GM20431 (cell line): Measurements from ENCODE around the gene PRRT4.

Experiments used
- in situ Hi-C: fragments of 300-500 bp; cut with MseI, MboI; formaldehyde crosslinking; loops from one replicate; pipeline ENCODE4 v1.15.0; 2020; ENCODE audit warnings: low sequenced_read_pairs; ENCODE audit not compliant: unreplicated experiment

The PRRT4 gene

GRCh38 chr7:128351296-128352152, 10.0 kb downstream of the PRRT4 start:
- in situ Hi-C loops = no loop called here

GRCh38 chr7:128350708-128351295, 10.7 kb downstream of the PRRT4 start:
- in situ Hi-C loops = no loop called here

- in situ Hi-C loops = no loop called here
Measured at GRCh38 chr7:128349466-128349825, 12.0 kb downstream of the PRRT4 start.

GRCh38 chr7:128347647-128348097, 13.8 kb downstream of the PRRT4 start:
- in situ Hi-C loops = no loop called here

GRCh38 chr7:128344431-128344774, 17.1 kb downstream of the PRRT4 start:
- in situ Hi-C loops = no loop called here

GRCh38 chr7:128343554-128344430, 17.7 kb downstream of the PRRT4 start, which contains the start of gene RBM28:
Gene RBM28, minus strand, starts transcription at chr7:128343908. Its CDS starts 115 bp downstream, at chr7:128343793.
- in situ Hi-C loops = no loop called here

- in situ Hi-C loops = no loop called here
Measured at GRCh38 chr7:128341733-128342132, 19.8 kb downstream of the PRRT4 start.

- in situ Hi-C loops = no loop called here
Measured at GRCh38 chr7:128335730-128336129, 25.8 kb downstream of the PRRT4 start.

GRCh38 chr7:128324368-128324680, 37.2 kb downstream of the PRRT4 start:
- in situ Hi-C loops = no loop called here

- in situ Hi-C loops = no loop called here
Measured at GRCh38 chr7:128323459-128324367, 37.8 kb downstream of the PRRT4 start.

GRCh38 chr7:128323040-128323439, 38.5 kb downstream of the PRRT4 start:
- in situ Hi-C loops = no loop called here

- in situ Hi-C loops = no loop called here
Measured at GRCh38 chr7:128322040-128322643, 39.3 kb downstream of the PRRT4 start.

GRCh38 chr7:128321044-128321422, 40.5 kb downstream of the PRRT4 start:
- in situ Hi-C loops = no loop called here

- in situ Hi-C loops = no loop called here
Measured at GRCh38 chr7:128318691-128319090, 42.8 kb downstream of the PRRT4 start.

- in situ Hi-C loops = no loop called here
Measured at GRCh38 chr7:128311013-128311412, 50.5 kb downstream of the PRRT4 start.

- in situ Hi-C loops = no loop called here
Measured at GRCh38 chr7:128310499-128310898, 51.0 kb downstream of the PRRT4 start.

GRCh38 chr7:128309976-128310375, 51.5 kb downstream of the PRRT4 start:
- in situ Hi-C loops = no loop called here

GRCh38 chr7:128309124-128309523, 52.4 kb downstream of the PRRT4 start:
- in situ Hi-C loops = no loop called here

GRCh38 chr7:128307061-128307460, 54.4 kb downstream of the PRRT4 start:
- in situ Hi-C loops = no loop called here
